ENCODE measurements around the gene NSMCE3. TPM values are rescaled to one million over a fixed set of nuclear protein-coding genes. Genes with fewer than 3 reads are reported as not detected.

The NSMCE3 gene
- total and polyA plus RNA-seq, 4 donors: 2.3 to 3.3 (median 2.8) TPM

GRCh38 chr15:29223640-29224039 is 46.0 kb downstream of the NSMCE3 start:
- Histone ChIP-seq H3K9me3 (ENCODE audit: control insufficient read depth in 4 of 4, low read length in 3 of 4) (no peaks in the 10 kb centered on the region), H3K4me1 (ENCODE audit: control insufficient read depth in 4 of 4, insufficient read depth in 4 of 4, low read length in 3 of 4) (no peaks in the 10 kb centered on the region), H3K27ac (ENCODE audit: low read depth in 1 of 2, low read length in 2 of 2) (no peak overlapping the region), H3K27me3 (ENCODE audit: control insufficient read depth in 4 of 4, insufficient read depth in 4 of 4, low read length in 3 of 4) (no peaks in the 10 kb centered on the region), H3K4me3 (ENCODE audit: low read depth in 1 of 3, low read length in 3 of 3) (no peak overlapping the region), H3K9ac (ENCODE audit: low read depth in 1 of 2, low read length in 2 of 2) (no peak overlapping the region), H3K36me3 (ENCODE audit: control insufficient read depth in 4 of 4, insufficient read depth in 3 of 4, low read depth in 1 of 4, low read length in 3 of 4) (no peaks in the 10 kb centered on the region)
- 89% methylated on average over 11 of the region's 11 CpGs for WGBS
- TF ChIP-seq HNF4A (conservative IDR thresholded peaks at IDR 0.05) (no peak), MAX (IDR thresholded peaks at IDR 0.05) (no peak), EGR1 (IDR thresholded peaks at IDR 0.05; ENCODE audit: low read depth in 2 of 2) (no peak), RAD21 (IDR thresholded peaks at IDR 0.05) (no peak), FOXA1 (IDR thresholded peaks at IDR 0.05) (no peak), GABPA (IDR thresholded peaks at IDR 0.05 in 1 of 2, conservative IDR thresholded peaks at IDR 0.05 in 1 of 2) (no peak), HNF4G (IDR thresholded peaks at IDR 0.05) (no peak), CTCF (IDR thresholded peaks at IDR 0.05; ENCODE audit: low read depth, low read length, missing input control) (no peak), TAF1 (conservative IDR thresholded peaks at IDR 0.05) (no peak), JUND (IDR thresholded peaks at IDR 0.05) (no peak)
- TF ChIP-seq, protein P1, sequence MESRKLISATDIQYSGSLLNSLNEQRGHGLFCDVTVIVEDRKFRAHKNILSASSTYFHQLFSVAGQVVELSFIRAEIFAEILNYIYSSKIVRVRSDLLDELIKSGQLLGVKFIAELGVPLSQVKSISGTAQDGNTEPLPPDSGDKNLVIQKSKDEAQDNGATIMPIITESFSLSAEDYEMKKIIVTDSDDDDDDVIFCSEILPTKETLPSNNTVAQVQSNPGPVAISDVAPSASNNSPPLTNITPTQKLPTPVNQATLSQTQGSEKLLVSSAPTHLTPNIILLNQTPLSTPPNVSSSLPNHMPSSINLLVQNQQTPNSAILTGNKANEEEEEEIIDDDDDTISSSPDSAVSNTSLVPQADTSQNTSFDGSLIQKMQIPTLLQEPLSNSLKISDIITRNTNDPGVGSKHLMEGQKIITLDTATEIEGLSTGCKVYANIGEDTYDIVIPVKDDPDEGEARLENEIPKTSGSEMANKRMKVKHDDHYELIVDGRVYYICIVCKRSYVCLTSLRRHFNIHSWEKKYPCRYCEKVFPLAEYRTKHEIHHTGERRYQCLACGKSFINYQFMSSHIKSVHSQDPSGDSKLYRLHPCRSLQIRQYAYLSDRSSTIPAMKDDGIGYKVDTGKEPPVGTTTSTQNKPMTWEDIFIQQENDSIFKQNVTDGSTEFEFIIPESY (IDR thresholded peaks at IDR 0.05): no peak
- TF ChIP-seq, protein P2, sequence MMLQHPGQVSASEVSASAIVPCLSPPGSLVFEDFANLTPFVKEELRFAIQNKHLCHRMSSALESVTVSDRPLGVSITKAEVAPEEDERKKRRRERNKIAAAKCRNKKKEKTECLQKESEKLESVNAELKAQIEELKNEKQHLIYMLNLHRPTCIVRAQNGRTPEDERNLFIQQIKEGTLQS (IDR thresholded peaks at IDR 0.05): no peak
- DNase-seq (ENCODE audit: low spot score): no peak

GRCh38 chr15:29222129-29222853 is 47.3 kb downstream of the NSMCE3 start:
- Histone ChIP-seq H3K27me3 (ENCODE audit: control insufficient read depth in 4 of 4, insufficient read depth in 4 of 4, low read length in 3 of 4) (no peaks in the 10 kb centered on the region), H3K9ac (ENCODE audit: low read depth in 1 of 2, low read length in 2 of 2) (no peak overlapping the region), H3K9me3 (ENCODE audit: control insufficient read depth in 4 of 4, low read length in 3 of 4) (no peaks in the 10 kb centered on the region), H3K4me1 (ENCODE audit: control insufficient read depth in 4 of 4, insufficient read depth in 4 of 4, low read length in 3 of 4) (no peaks in the 10 kb centered on the region), H3K4me3 (ENCODE audit: low read depth in 1 of 3, low read length in 3 of 3) (no peak overlapping the region), H3K36me3 (ENCODE audit: control insufficient read depth in 4 of 4, insufficient read depth in 3 of 4, low read depth in 1 of 4, low read length in 3 of 4) (no peaks in the 10 kb centered on the region), H3K27ac (ENCODE audit: low read depth in 1 of 2, low read length in 2 of 2) (no peak overlapping the region)
- 76% methylated on average over 9 of the region's 9 CpGs for whole genome bisulfite sequencing
- DNase-seq (ENCODE audit: low spot score): no peak
- no peak for TF ChIP-seq CTCF (IDR thresholded peaks at IDR 0.05; ENCODE audit: low read depth, low read length, missing input control)
